Cardiac fibroblast (primary cell): ENCODE measurements around the gene TM6SF1.
"Not testable (repeated sequence)": the region's sequence is repeated elsewhere in the genome, so short reads cannot be mapped to it uniquely, and the experiment has no call there.

Source experiments
- DNase-seq, 2 donors: peaks; one replicate each; pipeline versions ENCODE4 v3.0.0 to v3.0.0-alpha.2; 2010; ENCODE audit warnings: low read depth in 2 of 2
- H3K4me3 ChIP-seq, 2 donors: replicated peaks in 1 of 2; 1 replicate in 1 of 2; 2 replicates in 1 of 2; pipeline ENCODE4 v1.5.1; 2011; ENCODE audit warnings: low read depth in 2 of 2, low read length in 2 of 2, mild to moderate bottlenecking in 2 of 2, moderate library complexity in 1 of 2
- CTCF ChIP-seq: IDR thresholded peaks from one replicate; pipeline ENCODE4 v1.5.1; 2011; ENCODE audit warnings: low read depth, mild to moderate bottlenecking, low read length, inconsistent platforms

TM6SF1 gene

GRCh38 chr15:83166830-83167229 is 59.4 kb downstream of the TM6SF1 start:
- DNase-seq: no peak
- no peak for TF ChIP-seq CTCF
- no peak overlapping the region for H3K4me3 ChIP-seq

GRCh38 chr15:83169576-83169975 is 62.1 kb downstream of the TM6SF1 start:
- DNase-seq, H3K4me3 ChIP-seq: not testable (repeated sequence)

GRCh38 chr15:83170474-83171165 is 63.2 kb downstream of the TM6SF1 start:
- peak; percentile 12 to 50 for DNase-seq
- TF ChIP-seq CTCF: no peak
- no peak overlapping the region for H3K4me3 ChIP-seq

GRCh38 chr15:83174891-83175290 is 67.4 kb downstream of the TM6SF1 start:
- no peak for TF ChIP-seq CTCF
- H3K4me3 ChIP-seq: no peak overlapping the region
- no peak for DNase-seq

- no peak for TF ChIP-seq CTCF
Measured at GRCh38 chr15:83178390-83178789, 70.9 kb downstream of the TM6SF1 start.

GRCh38 chr15:83178869-83179325 is 71.5 kb downstream of the TM6SF1 start:
- H3K4me3 ChIP-seq: no peak overlapping the region
- DNase-seq: no peak
- no peak for TF ChIP-seq CTCF

More at GRCh38 chr15:83178390-83178789, 70.9 kb downstream of the TM6SF1 start:
- DNase-seq: no peak
- H3K4me3 ChIP-seq: no peak overlapping the region

- TF ChIP-seq CTCF: no peak
- no peak for DNase-seq
Measured at GRCh38 chr15:83185561-83185960, 78.1 kb downstream of the TM6SF1 start.

More at GRCh38 chr15:83185561-83185960, 78.1 kb downstream of the TM6SF1 start:
- no peak overlapping the region for H3K4me3 ChIP-seq
